ENCODE results near the gene KNDC1. TPM values are rescaled to one million over a fixed set of nuclear protein-coding genes. Genes with fewer than 3 reads are reported as not detected.
"Not testable (repeated sequence)": the region's sequence is repeated elsewhere in the genome, so short reads cannot be mapped to it uniquely, and the experiment has no call there.

KNDC1 gene
- total RNA-seq, 4 donors from 2014 or later: 0.27 to 1.7 TPM; not detected in 2

- peak in 2 of 3 donors; percentile 10 to 16 for DNase-seq
- H3K4me3 ChIP-seq: no peak overlapping the region
- H3K4me1 ChIP-seq: no peaks in the 10 kb centered on the region
- no peak overlapping the region for H3K27ac ChIP-seq
- TF ChIP-seq POLR2A (IDR thresholded peaks at IDR 0.05) (no peak), CTCF (IDR thresholded peaks at IDR 0.05) (no peak)
- no peaks in the 10 kb centered on the region for H3K9me3 ChIP-seq
- H3K36me3 ChIP-seq: no peaks in the 10 kb centered on the region
- H3K27me3 ChIP-seq: no peaks in the 10 kb centered on the region
These were observed 9.4 kb upstream of the KNDC1 start for GRCh38 chr10:133150656-133151055.

GRCh38 chr10:133151071-133151470 lies 8.9 kb upstream of the KNDC1 start:
- not testable (repeated sequence) for H3K4me3 ChIP-seq, H3K36me3 ChIP-seq, H3K4me1 ChIP-seq, H3K27ac ChIP-seq, H3K27me3 ChIP-seq, H3K9me3 ChIP-seq
- DNase-seq: peak in 1 of 3 donors; percentile 5

- H3K9me3 ChIP-seq: no peaks in the 10 kb centered on the region
- no peak for TF ChIP-seq CTCF (IDR thresholded peaks at IDR 0.05)
- no peak for TF ChIP-seq POLR2A (IDR thresholded peaks at IDR 0.05)
- H3K27ac ChIP-seq: no peak overlapping the region
- H3K4me1 ChIP-seq: no peaks in the 10 kb centered on the region
- no peak overlapping the region for H3K4me3 ChIP-seq
- H3K27me3 ChIP-seq: no peaks in the 10 kb centered on the region
- peak; percentile 10 to 25 (median 15) for DNase-seq
- H3K36me3 ChIP-seq: no peaks in the 10 kb centered on the region
These were observed 8.5 kb upstream of the KNDC1 start for GRCh38 chr10:133151543-133151972.

- Histone ChIP-seq H3K36me3 (no peaks in the 10 kb centered on the region), H3K9me3 (no peaks in the 10 kb centered on the region), H3K27me3 (peaks cover 0 to under 1% of the 10 kb centered on the region in 2 donors), H3K27ac (no peak overlapping the region), H3K4me1 (no peaks in the 10 kb centered on the region), H3K4me3 (no peak overlapping the region)
- no peak for TF ChIP-seq POLR2A (IDR thresholded peaks at IDR 0.05)
- TF ChIP-seq CTCF (IDR thresholded peaks at IDR 0.05): no peak
- peak in 1 of 3 donors; percentile 7 for DNase-seq
These were observed 5.6 kb upstream of the KNDC1 start for GRCh38 chr10:133154411-133154810.

GRCh38 chr10:133154996-133155778 lies 4.8 kb upstream of the KNDC1 start:
- no peak overlapping the region for H3K27ac ChIP-seq
- no peaks in the 10 kb centered on the region for H3K4me1 ChIP-seq
- DNase-seq: peak in 1 of 3 donors; percentile 33
- no peak overlapping the region for H3K4me3 ChIP-seq
- TF ChIP-seq CTCF (IDR thresholded peaks at IDR 0.05): no peak
- TF ChIP-seq POLR2A (IDR thresholded peaks at IDR 0.05): no peak
- no peaks in the 10 kb centered on the region for H3K9me3 ChIP-seq
- peaks cover 0 to 3% of the 10 kb centered on the region in 2 donors for H3K27me3 ChIP-seq
- no peaks in the 10 kb centered on the region for H3K36me3 ChIP-seq

- no peak overlapping the region for H3K4me3 ChIP-seq
- peak in 1 of 3 donors; percentile 32 for DNase-seq
- no peak for TF ChIP-seq CTCF (IDR thresholded peaks at IDR 0.05)
- no peak for TF ChIP-seq POLR2A (IDR thresholded peaks at IDR 0.05)
- no peak overlapping the region for H3K27ac ChIP-seq
- H3K9me3 ChIP-seq: no peaks in the 10 kb centered on the region
- no peaks in the 10 kb centered on the region for H3K36me3 ChIP-seq
- peaks cover 0 to 14% (median 7%) of the 10 kb centered on the region in 4 donors for H3K4me1 ChIP-seq
- H3K27me3 ChIP-seq: peaks cover 0 to 19% of the 10 kb centered on the region in 2 donors
These were observed 3.1 kb upstream of the KNDC1 start for GRCh38 chr10:133156674-133157579.

All from Peyer's patch (tissue), 4 donors.